H7 (cell line): ENCODE measurements around the gene HBB. TPM values are rescaled to one million over a fixed set of nuclear protein-coding genes. Genes with fewer than 3 reads are reported as not detected.
A peak's percentile ranks its signal among the peaks of the same experiment; 100 is the strongest.
"Not testable (repeated sequence)": the region's sequence is repeated elsewhere in the genome, so short reads cannot be mapped to it uniquely, and the experiment has no call there.

Experiments
- DNase-seq: peaks from one replicate; pipeline ENCODE4 v3.0.0; 2012
- H3K27me3 ChIP-seq: 2 replicates; pipeline ENCODE4 v1.6.0; 2011; ENCODE audit warnings: mild to moderate bottlenecking, low read length; ENCODE audit not compliant: control insufficient read depth, insufficient read depth
- H3K36me3 ChIP-seq: replicated peaks from 2 replicates; pipeline ENCODE4 v1.5.1; 2011; ENCODE audit warnings: low read length; ENCODE audit not compliant: control insufficient read depth, insufficient read depth
- H3K4me3 ChIP-seq: 2 replicates; pipeline ENCODE4 v1.5.1; 2011; ENCODE audit warnings: low read depth, mild to moderate bottlenecking, control low read depth, low read length, moderate library complexity; ENCODE audit not compliant: insufficient read depth
- total RNA-seq: library from RNA; depleted of rRNA; stranded (reverse); fragments of >200 nt; shearing (Covaris generic); gene quantifications from 2 replicates; pipeline ENCODE4 v1.2.3, GENCODE V29; 2014; rRNA removed

The HBB gene
- total RNA-seq = not detected in 2 replicates

DNA sequence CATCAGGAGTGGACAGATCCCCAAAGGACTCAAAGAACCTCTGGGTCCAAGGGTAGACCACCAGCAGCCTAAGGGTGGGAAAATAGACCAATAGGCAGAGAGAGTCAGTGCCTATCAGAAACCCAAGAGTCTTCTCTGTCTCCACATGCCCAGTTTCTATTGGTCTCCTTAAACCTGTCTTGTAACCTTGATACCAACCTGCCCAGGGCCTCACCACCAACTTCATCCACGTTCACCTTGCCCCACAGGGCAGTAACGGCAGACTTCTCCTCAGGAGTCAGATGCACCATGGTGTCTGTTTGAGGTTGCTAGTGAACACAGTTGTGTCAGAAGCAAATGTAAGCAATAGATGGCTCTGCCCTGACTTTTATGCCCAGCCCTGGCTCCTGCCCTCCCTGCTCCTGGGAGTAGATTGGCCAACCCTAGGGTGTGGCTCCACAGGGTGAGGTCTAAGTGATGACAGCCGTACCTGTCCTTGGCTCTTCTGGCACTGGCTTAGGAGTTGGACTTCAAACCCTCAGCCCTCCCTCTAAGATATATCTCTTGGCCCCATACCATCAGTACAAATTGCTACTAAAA lies at the start of gene HBB:
Gene HBB (minus strand): TSS at position 340 of the 579 bp plus-strand sequence. CDS start 50 bp downstream, at position 290.
- no peaks in the 10 kb centered on the region for H3K36me3 ChIP-seq
- H3K27me3 ChIP-seq = no peaks in the 10 kb centered on the region
- no peak for DNase-seq
- H3K4me3 ChIP-seq = no peak within 1 kb of the TSS

- Histone ChIP-seq H3K4me3 (no peak overlapping the region), H3K27me3 (no peaks in the 10 kb centered on the region), H3K36me3 (no peaks in the 10 kb centered on the region)
- no peak for DNase-seq
Measured at GRCh38 chr11:5275369-5276110, 48.7 kb upstream of the HBB start.

DNA sequence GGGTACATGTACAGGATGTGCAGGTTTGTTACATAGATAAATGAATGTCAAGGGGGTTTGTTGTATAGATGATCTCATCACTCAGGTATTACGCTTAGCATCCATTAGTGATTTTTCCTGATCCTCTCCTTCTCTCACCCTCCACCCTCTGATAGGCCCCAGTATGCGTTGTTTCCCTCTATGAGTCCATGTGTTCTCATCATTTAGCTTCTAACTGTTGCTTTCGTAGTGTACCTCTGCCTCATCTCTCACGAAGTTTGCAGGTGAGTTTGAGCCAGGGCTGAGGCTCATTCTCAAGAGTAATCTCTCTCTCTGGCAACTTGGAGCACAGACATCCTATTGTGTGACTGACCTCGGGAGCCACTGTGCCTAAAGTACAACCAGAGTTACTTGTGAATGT lies 47.5 kb upstream of the HBB start:
- Histone ChIP-seq H3K27me3 (no peaks in the 10 kb centered on the region), H3K36me3 (no peaks in the 10 kb centered on the region), H3K4me3 (no peak overlapping the region)
- no peak for DNase-seq

DNA sequence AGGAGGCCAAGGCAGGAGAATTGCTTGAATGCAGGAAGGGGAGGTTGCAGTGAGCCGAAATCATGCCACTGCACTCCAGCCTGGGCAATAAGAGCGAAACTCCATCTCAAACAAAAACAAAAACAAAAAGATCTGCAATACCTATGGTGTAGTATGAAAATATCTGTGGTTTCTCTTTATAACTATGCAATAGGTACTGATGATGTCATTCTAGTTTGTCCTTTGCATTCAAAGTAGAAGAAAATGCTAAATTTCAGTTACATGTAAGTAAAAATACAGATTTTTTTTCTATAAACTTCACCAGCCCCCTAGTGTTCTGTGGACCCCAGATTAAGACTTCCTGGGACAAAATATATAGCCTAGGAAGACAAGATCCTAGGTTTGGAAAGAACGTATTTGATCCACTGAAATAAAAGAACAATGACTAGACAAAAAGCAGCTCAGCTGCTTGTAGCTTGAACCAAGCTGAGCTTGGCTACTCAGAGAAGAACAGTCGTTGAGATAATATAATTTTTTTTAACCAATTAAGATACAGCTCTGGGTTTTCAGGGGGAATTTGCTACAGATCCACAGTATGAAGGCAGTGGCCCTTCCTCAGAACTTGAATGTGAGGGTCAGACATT lies 45.6 kb upstream of the HBB start:
- H3K36me3 ChIP-seq = no peaks in the 10 kb centered on the region
- no peaks in the 10 kb centered on the region for H3K27me3 ChIP-seq
- H3K4me3 ChIP-seq = no peak overlapping the region
- DNase-seq = no peak

DNA sequence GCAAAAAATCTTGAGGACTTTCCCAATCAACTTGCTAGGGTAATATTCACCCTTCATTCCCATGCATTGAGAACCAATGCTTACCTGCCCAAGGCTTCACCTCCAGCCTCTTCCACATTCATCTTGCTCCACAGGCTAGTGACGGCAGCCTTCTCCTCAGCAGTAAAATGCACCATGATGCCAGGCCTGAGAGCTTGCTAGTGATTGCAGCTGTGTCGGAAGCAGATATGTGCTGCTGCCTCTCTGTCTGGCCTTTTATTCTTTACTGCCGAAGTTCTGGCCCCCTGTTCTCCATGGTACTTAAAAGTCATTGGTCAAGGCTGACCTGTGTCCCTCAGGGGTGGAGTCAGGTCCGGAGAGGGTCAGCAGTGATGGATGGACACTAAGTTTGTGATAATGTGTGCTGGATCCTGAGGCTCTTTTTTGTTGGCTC lies 42.9 kb upstream of the HBB start, which contains the start of gene HBE1:
Gene HBE1 (minus strand): TSS at position 231 of the 433 bp plus-strand sequence. CDS start 55 bp downstream, at position 176.
- Histone ChIP-seq H3K36me3 (no peaks in the 10 kb centered on the region), H3K4me3 (no peak within 1 kb of the TSS), H3K27me3 (no peaks in the 10 kb centered on the region)
- no peak for DNase-seq

DNA sequence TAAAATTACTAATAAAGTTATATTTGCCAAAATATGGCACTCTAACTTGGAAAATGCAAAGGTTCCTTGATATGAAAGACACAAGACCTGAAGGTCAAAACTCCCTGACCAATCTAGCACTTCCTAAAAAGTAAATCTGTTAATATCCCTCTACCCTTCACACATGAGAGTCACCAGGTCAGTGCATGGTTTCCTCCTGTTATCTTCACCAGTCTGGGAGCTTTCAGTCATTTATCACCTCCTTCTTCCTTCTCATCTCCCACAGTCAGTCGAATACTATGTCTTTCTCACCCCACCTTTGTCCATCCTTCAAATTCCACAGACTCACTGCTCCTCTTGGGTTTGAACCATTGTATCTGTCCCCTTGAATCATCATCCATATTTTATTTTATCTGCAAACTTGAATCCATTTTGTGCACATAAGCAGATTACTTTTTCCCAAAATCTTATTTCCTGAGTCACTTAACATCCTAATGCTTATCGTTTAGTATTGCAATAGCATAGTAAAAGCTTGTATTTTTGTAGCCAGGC lies 40.2 kb upstream of the HBB start:
- no peaks in the 10 kb centered on the region for H3K36me3 ChIP-seq
- no peak overlapping the region for H3K4me3 ChIP-seq
- no peak for DNase-seq
- no peaks in the 10 kb centered on the region for H3K27me3 ChIP-seq

DNA sequence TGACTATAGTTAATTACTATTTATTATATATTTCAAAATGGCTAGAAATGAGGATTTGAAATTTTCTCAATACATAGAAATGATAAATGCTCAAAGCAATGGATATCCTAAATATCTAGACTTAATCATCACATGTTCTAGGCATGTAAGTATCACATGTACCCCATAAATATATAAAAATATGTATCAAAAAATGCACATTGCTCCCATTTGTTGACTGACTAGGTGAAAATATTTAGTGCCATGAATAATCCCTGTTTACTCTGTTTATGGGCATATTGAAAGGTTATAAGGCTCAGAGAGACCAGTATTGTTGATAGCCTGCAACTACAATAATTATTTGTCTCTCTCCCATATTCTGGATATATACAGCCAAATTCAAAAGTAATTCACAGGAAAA lies 39.7 kb upstream of the HBB start:
- H3K36me3 ChIP-seq = no peaks in the 10 kb centered on the region
- H3K4me3 ChIP-seq = no peak overlapping the region
- DNase-seq = no peak
- no peaks in the 10 kb centered on the region for H3K27me3 ChIP-seq

DNA sequence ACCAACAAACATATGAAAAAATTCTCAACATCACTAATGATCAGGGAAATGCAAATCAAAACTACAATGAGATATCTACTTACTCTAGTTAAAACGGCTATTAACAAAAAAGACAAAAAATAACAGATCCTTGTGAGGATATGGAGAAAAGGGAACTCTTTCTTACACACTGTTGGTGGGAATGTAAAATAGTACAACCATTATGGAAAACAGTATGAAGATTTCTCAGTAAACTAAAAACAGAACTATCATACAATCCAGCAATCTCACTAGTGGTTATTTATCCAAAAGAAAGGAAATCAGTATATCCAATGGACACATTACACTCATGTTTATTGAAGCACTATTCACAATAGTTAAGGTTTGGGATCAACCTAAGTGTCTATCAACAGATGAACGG lies 39.0 kb upstream of the HBB start:
- no peak for DNase-seq
- Histone ChIP-seq H3K4me3 (no peak overlapping the region), H3K27me3 (no peaks in the 10 kb centered on the region), H3K36me3 (no peaks in the 10 kb centered on the region)

DNA sequence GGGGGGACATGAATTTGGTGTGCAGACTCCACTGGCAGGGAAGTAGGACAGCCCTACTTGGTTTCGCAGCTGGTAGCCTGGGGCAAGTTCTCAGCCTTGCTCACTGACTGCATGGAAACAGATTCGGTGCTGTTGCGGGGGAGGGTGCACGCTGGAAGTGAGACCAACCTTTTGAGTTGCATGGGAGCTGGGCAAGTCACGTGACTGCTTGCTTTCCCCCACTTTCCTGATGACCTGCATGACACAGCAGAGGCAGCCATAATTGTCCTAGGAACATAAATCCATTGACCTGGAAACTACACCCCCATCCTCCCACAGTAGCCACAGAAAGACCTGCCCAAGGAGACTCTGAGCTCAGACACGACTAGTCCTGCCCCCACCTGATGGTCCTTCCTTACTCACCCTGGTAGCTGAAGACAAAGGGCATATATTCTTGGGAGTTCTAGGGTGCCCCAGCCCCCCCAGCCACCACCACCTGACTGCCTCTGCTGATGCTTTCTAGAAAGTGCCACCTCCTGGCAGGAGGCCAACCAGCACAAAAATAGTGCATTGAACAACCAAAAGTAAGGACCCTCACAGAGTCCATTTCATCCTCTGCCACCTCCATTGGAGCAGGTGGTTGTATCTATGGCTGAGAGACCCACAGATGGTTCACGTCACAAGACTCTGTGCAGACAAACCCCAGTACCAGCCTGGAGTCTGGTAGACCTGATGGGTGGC lies 31.8 kb upstream of the HBB start:
- no peak for DNase-seq
- no peak overlapping the region for H3K4me3 ChIP-seq
- H3K36me3 ChIP-seq = no peaks in the 10 kb centered on the region

DNA sequence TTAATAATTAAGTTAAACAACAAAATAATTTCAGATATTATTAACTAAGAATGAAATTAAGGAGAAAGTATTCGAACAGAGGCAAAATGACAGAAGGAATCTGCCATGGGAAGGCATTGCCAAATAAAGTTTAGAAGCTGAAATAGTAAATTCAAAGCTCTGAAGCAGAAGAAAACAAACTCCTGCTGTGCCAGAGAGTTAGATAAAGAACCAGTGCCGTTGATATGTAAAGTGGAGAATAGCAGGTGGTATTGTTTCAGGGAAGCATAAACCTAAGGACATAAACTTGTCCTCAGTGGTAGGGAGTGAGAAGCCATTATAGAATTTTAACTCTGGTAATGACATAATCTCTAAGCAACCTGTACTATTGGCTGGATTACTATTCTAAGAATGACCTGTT lies 30.4 kb upstream of the HBB start:
- H3K4me3 ChIP-seq = no peak overlapping the region
- H3K36me3 ChIP-seq = no peaks in the 10 kb centered on the region
- peaks cover 1% of the 10 kb centered on the region; the same call in 1 of the 2 replicates for H3K27me3 ChIP-seq
- peak; percentile 18 for DNase-seq

More for the DNA sequence above, 31.8 kb upstream of the HBB start:
- peaks cover 1% of the 10 kb centered on the region; the same call in 1 of the 2 replicates for H3K27me3 ChIP-seq

DNA sequence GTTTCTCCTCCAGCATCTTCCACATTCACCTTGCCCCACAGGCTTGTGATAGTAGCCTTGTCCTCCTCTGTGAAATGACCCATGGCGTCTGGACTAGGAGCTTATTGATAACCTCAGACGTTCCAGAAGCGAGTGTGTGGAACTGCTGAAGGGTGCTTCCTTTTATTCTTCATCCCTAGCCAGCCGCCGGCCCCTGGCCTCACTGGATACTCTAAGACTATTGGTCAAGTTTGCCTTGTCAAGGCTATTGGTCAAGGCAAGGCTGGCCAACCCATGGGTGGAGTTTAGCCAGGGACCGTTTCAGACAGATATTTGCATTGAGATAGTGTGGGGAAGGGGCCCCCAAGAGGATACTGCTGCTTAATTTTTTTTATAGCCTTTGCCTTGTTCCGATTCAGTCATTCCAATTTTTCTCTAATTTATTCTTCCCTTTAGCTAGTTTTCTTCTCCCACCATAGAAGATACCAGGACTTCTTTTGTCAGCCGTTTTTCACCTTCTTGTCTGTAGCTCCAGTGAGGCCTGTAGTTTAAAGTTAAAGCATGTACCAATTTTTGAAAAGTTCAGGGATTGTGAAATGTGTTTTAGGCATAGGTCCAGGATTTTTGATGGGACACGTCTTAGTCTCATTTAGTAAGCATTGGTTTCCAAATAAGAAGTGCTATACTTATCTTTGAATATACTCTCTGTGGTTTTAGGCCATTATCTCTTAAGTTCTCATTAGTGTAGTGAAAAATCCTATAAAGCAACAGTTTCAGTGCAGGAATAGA lies 28.0 kb upstream of the HBB start, which contains the start of gene HBG2:
Gene HBG2 (minus strand): TSS at position 136 of the 768 bp plus-strand sequence. CDS start 53 bp downstream, at position 83.
- H3K27me3 ChIP-seq, H3K4me3 ChIP-seq, DNase-seq, H3K36me3 ChIP-seq: not testable (repeated sequence)

- not testable (repeated sequence) for H3K36me3 ChIP-seq, DNase-seq, H3K27me3 ChIP-seq, H3K4me3 ChIP-seq
Measured at GRCh38 chr11:5254023-5254422, 27.2 kb upstream of the HBB start.

DNA sequence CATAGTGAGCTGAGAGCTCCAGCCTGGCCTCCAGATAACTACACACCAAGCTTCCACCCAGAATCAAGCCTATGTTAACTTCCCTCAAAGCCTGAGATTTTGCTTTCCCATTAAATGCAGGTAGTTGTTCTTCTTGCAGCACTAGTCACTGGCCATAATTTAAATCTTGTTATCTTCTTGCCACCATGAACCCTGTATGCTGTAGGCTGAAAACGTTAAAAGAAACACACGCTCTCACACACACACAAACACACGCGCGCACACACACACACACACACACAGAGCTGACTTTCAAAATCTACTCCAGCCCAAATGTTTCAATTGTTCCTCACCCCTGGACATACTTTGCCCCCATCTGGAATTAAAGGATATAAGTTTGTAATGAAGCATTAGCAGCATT lies 26.6 kb upstream of the HBB start:
- H3K4me3 ChIP-seq, H3K27me3 ChIP-seq: not testable (repeated sequence)

GRCh38 chr11:5252919-5253265 lies 26.0 kb upstream of the HBB start:
- Histone ChIP-seq H3K36me3 (no peaks in the 10 kb centered on the region), H3K4me3 (no peak overlapping the region), H3K27me3 (peaks cover 1% of the 10 kb centered on the region; the same call in 1 of the 2 replicates)
- DNase-seq = no peak

More for the DNA sequence above, 26.6 kb upstream of the HBB start:
- H3K36me3 ChIP-seq, DNase-seq: not testable (repeated sequence)
